CD4-positive, alpha-beta T cell treated with Interleukin-15 for 1 hour (primary cell): ENCODE results near the gene CSHL1.

ENCODE experiments used
- DNase-seq: peaks from one replicate; pipeline ENCODE4 v3.0.0-alpha.2; 2020

The CSHL1 gene

DNA sequence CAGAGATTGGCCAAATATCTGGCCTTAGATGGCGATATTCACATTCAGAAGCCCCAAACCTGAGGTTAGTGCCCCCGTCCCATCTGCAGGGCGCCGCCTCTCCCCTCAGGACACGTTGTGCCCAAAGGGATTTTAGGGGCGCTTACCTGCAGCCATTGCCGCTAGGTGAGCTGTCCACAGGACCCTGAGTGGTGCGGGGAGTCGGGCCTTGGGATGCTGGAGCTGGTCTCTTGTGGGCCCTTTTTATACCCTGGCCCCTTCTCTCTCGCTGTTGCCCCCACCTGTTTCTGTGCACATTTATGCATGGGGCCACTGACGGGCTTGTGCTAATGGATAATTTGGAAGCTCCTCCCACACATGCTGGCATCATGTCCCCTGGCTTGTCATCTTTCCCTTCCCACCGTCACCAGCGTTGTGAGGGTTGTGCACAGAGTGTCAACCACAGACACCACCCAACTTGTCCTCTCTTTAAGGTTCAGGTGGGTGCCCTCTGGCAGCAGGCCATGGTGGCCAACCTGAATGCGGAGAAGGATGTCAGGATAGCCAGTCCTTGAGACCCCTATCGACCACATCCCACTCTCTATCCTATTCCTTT, at the start of gene CSHL1:
Gene CSHL1, minus strand, starts transcription at position 218 of the 595 bp plus-strand sequence. Its CDS starts 62 bp downstream, at position 156.
- no peak for DNase-seq

- DNase-seq: no peak
Observed at GRCh38 chr17:63960430-63960829, 49.4 kb upstream of the CSHL1 start.

GRCh38 chr17:63960006-63960405, 48.9 kb upstream of the CSHL1 start:
- DNase-seq: no peak

DNA sequence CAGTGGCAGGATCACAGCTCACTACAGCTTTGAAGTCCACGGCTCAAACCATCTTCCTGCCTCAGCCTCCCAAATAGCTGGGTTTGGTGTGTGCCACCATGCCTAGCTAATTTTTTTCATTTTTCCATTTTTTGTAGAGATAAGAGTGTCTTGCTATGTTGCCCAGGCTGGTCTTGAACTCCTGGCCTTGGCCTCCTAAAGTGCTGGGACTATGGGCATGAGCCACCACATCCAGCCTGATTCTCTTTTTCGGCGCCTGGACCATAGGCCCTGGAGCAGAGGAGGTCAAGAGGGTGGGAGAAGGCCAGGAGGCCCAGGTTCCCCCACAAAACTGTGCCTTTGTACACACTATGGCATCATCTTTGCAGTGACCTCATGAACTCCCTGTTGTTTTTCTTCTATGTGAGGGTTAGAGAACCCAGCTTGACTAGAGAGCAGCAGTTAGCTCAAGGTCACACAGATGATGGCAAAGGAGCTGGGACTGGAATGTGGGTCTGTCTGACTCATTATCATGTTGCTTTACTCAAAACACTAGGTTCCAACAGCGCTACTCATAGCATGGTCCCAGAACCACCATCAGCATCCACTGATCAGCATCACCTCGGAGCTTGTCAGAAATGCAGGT, 45.4 kb upstream of the CSHL1 start:
- no peak for DNase-seq

- no peak for DNase-seq
Observed at GRCh38 chr17:63955791-63956190, 44.7 kb upstream of the CSHL1 start.

GRCh38 chr17:63955232-63955631, 44.2 kb upstream of the CSHL1 start:
- no peak for DNase-seq

DNA sequence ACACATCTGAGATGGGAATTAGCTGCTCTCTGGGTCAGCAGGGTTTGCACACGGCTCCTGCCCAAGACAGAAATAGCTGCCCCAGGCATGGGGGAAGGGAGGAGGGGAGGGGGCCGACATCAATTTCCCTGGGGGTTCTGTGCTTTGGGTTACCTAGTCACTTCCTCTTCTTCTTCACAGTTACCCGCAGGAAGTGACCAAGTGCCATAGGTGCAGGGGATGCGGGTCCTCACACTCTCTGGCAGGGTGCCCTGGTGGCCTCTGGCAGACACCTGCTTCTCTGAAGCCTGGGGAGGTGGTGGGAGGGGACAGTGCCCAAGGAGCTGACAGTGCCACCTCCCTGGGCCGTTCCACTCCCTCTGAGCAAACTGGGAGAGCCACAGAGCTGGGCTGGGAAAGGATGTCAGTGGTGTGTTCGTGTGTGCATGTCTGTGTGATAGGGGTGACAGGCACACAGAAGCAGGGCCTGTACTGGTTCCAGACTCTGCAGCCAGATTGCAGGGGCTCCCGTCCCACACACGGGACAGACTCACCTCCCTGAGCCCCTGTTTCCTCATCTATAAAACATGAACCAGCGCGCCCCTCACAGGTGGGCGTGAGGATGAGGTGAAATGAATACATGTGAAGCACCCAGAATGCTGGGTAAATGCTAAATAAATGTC, 43.5 kb upstream of the CSHL1 start:
- DNase-seq: peak; percentile 68

GRCh38 chr17:63950940-63951907, 40.2 kb upstream of the CSHL1 start:
- peak; percentile 56 for DNase-seq

GRCh38 chr17:63949576-63950250, 38.7 kb upstream of the CSHL1 start:
- DNase-seq: no peak

DNA sequence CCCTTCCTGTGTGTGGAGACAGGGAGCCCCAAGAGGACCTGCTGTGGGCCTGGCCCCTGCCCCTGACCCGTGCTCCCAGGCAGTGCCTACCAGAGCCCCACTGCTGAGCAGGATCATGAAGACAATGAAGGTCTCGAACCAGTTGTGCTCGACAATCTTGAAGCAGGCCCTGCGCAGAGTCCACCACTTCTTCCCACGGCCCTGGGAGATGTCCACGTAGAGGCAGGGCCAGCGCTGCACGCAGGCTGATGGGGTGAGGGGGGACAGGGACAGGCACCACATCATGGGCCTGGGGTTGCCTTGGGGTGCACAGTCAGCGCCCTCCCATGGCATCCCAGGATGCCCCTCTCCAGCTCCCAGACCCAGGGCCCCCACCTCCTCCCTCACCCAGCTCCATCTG, 37.5 kb upstream of the CSHL1 start:
- no peak for DNase-seq

GRCh38 chr17:63947711-63948330, 36.8 kb upstream of the CSHL1 start:
- DNase-seq: no peak

DNA sequence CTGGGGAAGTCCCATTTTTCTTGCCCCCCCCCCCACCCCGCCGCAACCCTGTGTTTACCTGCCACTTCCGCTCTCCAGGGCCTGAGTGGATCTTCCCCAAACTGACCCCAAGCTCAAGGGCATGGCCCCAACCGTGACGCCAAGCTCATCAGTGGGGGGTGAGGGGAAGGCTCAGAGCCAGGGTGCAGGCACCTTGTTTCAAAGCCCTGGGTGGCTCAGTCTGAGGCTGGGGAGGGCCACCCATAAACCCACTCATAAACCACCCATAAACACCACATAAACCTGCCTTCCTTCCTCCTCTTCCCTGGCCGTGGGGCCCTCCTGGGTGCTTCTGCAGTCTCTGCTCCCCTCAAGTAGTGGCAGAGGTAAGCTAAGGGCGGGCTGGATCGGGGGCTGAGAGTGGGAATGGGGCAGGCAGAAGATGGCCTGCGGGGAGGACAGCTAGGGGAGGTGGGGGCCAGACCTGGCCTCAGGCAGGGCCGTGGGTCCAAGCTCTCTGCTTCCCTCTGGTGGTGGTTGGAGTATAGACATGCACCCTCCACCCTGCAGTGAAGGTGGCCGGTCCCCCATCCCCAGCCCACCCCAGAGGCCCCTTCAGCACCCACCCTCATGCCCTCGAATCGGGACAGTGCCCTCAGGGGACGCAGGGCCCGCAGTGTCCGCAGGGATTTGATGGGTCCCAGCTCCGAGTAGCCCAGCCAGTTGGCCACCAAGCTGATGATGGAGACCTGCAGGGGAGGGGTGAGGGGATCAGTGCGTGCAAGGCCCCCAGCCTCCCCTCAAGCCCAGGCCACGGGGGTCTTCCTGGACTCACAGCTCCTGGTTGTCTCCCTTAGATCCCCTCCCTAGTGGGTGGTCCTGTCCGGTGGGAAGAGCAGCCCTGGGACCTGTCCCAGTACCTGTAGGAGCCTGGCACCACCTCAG, 35.6 kb upstream of the CSHL1 start:
- DNase-seq: peak; percentile 63

GRCh38 chr17:63945784-63946439, 34.9 kb upstream of the CSHL1 start:
- peak; percentile 21 for DNase-seq

- no peak for DNase-seq
Observed at GRCh38 chr17:63944736-63945499, 33.9 kb upstream of the CSHL1 start.

DNA sequence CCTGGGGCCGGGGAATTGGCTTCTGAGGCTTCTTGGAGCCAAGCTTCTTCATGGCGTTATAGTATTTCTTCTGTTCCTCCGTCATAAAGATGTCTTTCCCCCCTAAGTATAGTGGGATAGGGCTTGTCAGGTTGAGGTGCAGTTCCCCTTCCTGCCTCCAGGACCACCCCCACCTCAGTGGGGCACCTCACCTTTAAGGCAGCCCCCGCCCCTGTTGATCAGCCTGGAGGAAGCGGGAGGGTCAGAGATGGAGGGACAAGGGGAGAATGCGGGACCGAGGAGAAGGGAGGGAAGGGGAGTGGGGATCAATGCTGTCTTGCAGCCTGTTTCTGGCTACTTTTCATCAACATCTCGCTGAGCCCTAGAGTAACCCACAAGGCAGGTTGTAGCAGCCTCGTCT, 32.7 kb upstream of the CSHL1 start:
- DNase-seq: no peak

GRCh38 chr17:63942309-63942985, 31.4 kb upstream of the CSHL1 start:
- DNase-seq: no peak

GRCh38 chr17:63941751-63942150, 30.7 kb upstream of the CSHL1 start:
- DNase-seq: no peak

GRCh38 chr17:63941162-63941561, 30.1 kb upstream of the CSHL1 start:
- DNase-seq: no peak

DNA sequence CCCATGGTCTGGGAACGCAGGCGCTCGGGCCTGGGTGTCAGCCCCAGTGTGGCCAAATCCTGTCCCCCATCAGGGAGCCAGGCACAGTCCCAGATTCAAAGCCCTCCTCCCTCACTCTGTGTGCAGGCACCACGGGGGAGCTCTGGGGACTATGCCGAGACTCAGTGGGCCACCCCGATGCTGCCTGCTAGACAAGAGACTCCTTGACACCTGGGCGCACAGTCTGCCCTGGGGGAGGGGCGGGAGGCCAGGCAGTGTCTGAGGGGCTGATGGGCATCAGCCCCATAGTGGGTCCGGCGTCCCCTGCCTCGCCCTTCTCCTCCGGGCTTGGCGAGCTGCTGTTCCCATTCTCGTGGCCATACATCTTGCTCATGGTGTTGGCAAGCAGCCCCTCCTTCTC, 29.5 kb upstream of the CSHL1 start:
- no peak for DNase-seq
